Measurements from ENCODE around the gene DNLZ. TPM values are rescaled to one million over a fixed set of nuclear protein-coding genes. Genes with fewer than 3 reads are reported as not detected.

DNLZ gene
- total RNA-seq, 1 donor from 2014 or later = 34.0 TPM

DNA sequence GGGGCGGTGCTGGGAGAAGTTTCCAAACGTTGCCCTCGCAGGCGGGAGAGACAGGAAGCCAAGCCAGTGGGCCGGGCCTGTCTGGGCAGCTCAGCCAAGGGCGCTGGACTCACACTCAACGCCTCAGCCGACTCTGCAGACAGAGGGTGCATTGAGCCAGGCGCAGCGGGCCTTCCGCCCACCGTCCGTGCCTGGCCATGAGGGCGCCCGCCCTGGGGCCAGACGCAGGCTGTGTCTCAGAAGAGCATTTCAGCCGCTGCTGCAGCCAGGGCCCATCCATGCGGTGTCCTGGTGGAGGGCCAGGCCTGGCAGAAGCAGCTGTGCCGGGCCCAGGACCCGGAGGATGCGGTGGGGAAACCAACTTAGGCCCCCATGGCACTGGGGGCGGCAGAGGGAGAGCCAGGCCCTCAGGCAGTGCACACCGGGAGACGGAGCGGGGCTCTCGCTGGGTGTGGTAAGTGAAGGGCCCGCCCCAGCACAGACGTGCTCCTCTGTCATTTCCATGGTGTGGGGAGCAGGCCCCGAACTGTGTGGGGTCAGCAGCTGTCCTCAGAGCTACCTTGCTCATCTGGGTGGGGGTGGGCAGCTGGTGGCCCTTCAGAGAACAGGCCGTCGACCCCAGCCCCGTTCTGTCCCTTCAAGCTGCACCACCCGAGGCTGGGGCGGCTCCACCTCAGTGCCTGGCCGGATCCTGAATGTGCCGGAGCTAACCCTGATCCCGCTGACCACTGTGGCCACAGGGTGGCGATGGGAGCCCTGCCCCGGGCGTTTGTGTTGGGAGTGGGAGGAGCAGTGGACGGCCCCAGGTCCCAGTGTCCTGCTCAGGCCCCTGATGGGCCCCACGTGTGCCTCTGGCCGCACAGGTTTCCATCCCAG, 18.0 kb downstream of the DNLZ start:
- DNase-seq (ENCODE audit: low read depth) = peak; percentile 58

DNA sequence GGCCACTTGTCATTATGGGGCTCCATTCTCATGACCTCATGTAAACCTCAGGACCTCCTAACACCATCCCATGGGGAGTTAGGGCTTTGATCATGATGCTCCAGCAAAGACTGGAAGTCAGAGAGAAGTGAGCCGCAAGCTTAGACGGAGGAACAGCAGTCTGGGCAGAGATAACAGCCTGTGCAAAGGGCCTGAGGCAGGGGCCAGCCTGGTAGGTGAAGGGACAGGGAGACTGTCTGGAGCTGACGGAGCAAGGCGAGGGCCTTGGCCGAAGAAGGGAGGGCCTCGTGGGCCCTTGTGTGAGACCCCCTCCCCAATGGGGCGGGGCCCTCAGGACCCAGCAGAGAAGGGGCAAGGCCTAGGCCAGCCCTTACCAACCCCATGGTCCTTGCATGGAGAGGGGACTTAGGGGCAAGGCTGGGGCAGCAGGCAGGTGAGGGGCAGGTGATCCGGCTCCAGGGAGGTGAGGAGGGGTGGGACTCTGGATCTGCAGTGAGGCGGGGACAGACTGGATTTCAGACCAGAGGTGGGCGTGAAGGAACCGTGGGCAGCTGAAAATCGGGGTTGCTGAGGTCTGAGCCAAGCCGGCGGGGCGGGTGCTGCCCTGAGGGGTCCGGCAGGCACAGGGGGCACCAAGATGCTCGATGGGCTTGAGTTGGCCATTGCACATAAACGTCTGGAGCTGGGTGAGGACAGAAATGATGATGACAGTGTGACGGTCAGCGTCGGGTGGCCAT, 18.8 kb downstream of the DNLZ start:
- no peak for DNase-seq (ENCODE audit: low read depth)

DNA sequence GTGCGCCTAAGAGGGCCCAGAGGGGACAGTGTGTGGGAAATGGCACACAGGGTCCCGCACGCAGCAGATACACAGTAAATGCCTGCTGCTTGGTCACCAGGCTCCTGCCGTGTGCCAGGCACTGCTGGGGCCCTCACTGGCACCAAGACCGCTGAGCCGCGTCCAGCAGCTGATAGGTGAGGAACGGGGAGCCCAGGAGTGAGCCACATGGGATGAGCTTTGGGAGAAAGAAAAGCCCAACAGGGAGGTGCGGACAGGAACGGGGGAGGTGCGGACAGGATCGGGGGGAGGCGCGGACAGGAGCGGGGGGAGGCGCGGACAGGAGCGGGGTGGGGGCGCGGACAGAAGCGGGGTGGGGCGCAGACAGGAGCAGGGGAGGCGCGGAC, 19.7 kb downstream of the DNLZ start:
- no peak for DNase-seq (ENCODE audit: low read depth)

DNA sequence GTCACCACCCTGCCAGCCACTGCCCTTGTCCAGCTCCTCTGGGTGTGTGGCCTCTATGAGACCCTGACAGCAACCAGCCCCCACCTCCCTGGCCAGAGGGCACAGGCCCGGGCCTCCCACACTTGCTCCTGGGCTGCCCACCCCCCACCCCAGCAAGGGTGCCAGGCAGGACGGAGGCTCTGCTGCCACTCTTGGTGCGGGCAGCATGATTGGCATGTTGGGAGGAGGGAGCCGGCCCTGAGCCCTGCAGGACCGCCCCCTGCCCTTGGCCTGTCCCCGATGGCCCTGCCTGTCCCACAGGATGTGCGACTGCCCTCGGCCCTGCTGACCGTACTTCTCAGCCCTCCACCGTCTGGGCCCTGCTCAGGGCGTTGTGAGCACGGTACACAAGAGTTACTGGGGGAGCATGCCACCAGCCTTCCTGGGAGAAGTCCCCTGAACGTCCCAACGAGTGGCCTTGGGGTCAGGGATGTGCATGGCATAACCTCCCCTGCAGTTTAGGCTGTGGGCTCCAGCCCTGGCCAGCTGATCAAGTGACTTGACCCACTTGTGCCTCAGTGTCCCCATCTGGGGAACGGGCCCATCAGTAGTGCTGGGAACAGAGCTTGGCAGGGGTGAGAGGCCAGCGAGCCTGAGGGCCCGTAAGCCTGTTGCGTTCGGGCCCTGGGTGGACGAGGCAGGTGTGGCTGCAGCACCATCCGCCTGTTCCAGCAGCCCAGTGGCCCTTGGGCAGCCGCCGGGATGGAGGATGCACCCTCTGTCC, 20.2 kb downstream of the DNLZ start:
- DNase-seq (ENCODE audit: low read depth) = no peak

DNA sequence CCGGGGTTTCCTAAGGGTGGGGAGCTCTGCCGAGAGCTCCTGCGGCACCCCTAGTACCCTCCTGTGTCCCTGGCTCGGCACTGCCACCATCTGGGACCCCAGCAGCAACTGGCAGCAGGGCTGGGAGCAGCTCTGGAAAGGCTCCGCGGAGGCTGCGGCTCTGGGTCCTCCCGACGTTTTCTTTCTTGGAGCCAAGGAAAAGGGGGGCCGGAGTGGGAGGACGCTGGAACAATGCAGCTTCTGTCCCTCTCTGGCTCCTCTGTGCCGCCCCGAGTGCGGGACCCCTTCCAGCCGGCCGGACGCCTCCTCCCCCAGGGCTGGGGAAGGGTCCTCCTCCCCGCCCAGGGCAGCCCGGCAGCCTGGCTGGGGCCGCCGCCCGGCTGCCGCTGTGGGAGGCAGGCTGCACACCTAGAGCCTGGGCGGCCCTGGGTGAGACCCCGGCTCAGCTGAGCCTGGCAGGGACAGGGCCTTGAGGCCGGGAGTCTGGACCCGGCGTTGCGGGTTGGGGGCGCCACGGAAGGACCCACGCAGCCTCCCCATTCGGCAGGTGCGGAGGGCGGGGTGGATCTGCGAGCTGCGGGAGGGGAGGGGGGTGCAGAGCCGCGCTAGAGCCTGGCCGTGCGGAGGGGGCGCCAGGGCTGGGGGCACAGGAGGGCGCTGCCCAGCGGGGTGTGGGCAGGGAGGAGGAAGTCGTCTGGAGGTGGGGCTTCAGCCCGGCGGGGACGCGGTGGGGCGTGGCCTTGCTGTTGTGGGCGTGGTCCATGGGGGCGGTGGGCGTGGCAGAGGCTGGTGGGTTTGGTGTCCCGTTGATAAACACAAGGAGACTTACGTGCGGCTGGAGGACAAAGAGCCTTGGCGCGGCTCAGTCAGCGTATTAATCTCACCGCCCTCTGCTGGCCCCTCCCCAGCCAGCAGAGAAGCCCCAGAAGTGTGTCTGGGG, 21.1 kb downstream of the DNLZ start:
- DNase-seq (ENCODE audit: low read depth) = no peak

DNA sequence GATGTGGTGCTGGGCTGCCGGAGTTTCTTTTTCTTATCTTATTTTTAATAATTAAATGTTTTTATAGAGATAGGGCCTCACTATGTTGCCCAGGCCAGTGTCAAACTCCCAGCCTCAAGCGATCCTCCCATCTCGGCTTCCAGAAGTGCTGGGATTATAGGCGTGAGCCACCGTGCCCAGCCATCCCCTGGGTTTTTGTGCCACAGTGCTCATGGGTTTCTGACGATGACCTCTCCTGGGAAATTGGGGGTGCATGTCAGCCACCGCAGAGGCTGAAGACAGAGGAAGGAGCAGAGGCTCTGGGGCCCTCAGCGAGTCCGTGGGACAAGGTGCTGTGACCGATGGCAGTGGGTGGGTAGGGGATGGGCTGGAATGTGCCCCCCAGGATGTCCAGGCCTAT, 21.8 kb downstream of the DNLZ start:
- no peak for DNase-seq (ENCODE audit: low read depth)

DNA sequence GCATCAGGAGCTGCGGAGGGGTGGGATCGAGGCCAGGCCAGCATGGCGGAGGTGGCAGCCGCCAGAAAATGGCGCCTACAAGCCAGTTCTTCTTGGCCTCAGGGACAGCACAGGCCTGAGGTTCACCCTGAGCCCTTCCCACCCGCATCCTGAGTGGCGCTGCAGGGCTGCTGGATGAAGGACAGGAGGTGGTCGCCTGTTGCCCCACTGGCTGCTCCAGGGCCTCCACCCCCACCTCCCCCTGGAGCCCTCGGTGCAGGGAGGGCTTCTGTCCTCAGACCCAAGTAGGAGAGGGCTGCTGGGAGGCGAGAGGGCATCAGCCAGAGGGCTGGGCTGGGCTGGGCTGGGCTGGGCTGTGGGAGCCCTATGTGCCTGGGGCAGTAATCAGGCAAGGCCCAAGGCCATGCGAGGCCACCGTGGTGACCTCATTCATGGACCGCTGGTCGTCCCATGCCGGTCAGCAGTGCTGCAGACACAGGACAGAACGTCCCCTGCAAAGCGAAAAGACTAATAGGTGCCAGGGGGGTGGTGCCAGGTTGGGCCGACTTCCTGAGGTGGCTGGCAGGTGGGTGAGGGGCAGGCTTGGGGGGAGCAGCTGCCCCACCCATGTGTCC, 22.4 kb downstream of the DNLZ start:
- no peak for DNase-seq (ENCODE audit: low read depth)

DNA sequence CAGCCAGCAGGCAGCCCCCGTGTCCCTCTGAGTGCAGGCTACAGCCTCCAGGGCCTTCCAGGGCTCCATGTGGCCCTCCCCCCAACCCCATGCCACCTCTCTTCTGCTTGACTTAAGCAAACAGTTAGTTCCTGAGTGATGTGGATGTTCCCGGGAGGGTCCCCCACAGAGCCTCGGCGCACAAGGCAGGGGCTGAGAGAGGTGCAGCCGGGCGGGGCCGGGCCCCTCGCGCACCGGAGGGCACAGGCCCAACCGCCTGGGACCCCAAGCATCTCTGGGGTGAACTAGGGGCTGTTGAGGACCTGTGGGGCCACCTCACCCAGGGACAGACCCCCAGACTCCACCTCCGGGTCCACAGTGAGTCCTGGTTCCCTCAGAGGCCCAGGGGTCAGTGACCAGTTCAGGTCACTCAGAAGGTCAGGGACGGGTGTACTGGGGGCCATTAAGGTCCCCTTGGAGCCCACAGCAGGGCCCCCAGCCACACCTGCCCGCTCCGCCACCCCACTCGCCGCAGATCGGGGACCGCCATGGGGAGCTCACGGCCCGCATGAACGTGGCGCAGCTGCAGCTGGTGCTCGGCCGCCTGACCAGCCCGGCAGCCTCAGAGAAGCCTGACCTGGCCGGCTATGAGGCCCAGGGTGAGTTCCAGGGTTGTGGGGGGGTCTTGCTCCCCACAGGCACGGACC, 23.0 kb downstream of the DNLZ start:
- no peak for DNase-seq (ENCODE audit: low read depth)

DNA sequence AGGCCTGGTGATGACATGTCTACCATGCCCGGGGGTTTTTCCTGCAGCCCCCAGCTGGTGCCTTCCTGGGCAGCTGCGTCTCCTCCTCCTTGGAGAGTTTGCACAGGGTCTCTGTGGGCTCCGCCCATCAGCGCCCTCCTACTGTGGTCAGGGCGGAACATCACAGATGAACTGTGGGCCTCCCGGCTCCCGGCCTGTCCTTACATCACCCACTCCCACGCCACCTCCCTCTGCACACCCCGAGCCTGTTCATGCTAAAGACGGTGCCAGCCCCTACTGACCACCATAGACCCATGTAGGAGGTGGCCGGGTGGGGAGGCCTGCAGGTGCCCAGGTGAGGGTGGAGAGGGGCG, 23.6 kb downstream of the DNLZ start:
- no peak for DNase-seq (ENCODE audit: low read depth)

DNA sequence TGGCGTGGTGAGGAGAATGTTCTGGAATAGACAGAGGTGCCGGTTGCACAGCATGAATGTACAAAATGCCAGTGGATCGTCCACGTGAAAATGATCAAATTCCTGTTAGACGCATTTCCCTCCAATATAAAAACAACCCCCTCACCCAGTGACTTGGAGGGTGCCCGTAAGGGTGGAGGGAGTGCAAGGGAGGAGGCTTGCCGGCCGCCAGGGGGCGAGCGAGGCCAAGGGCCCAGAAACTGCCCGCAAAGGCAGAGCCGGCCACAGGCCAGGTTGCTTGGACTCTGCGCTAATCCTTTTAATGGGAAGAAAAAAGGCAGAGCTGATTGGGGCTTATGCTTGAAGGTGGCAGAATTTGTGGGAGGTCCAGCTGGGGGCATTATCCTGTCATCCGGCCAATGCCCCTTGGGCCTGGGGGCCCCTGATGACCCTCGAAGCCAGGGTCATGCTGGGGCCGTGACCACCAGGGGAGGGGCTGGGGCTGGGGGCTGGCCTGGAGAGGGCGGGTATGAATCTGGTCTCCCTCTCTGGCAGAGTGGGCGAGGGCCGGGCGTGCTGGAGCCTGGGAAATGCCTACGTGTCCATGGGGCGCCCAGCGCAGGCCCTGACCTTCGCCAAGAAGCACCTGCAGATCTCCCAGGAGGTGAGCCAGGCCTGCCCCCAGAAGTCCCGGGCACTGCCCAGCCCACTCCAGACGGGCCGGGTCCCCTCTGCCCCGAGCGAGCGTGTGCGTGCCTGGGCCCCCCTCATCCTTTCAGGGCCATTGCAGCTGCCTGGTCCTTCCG, 24.2 kb downstream of the DNLZ start:
- DNase-seq (ENCODE audit: low read depth) = peak; percentile 60

DNA sequence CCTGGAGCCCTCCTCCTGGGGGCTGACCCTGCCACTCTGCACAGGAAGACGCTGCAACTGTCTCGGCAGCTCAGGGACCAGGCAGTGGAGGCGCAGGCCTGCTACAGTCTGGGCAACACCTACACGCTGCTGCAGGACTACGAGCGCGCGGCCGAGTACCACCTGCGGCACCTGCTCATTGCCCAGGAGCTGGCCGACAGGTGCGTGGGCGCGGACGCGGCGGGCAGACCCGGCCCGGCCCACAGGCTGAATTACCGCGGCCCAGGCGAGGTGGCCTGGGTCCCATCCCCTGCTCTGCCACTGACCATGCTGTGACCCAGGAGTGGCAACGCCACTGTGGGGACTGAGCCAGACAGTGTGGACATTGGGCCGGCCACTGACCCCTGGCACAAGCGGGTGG, 25.0 kb downstream of the DNLZ start:
- DNase-seq (ENCODE audit: low read depth) = no peak

DNA sequence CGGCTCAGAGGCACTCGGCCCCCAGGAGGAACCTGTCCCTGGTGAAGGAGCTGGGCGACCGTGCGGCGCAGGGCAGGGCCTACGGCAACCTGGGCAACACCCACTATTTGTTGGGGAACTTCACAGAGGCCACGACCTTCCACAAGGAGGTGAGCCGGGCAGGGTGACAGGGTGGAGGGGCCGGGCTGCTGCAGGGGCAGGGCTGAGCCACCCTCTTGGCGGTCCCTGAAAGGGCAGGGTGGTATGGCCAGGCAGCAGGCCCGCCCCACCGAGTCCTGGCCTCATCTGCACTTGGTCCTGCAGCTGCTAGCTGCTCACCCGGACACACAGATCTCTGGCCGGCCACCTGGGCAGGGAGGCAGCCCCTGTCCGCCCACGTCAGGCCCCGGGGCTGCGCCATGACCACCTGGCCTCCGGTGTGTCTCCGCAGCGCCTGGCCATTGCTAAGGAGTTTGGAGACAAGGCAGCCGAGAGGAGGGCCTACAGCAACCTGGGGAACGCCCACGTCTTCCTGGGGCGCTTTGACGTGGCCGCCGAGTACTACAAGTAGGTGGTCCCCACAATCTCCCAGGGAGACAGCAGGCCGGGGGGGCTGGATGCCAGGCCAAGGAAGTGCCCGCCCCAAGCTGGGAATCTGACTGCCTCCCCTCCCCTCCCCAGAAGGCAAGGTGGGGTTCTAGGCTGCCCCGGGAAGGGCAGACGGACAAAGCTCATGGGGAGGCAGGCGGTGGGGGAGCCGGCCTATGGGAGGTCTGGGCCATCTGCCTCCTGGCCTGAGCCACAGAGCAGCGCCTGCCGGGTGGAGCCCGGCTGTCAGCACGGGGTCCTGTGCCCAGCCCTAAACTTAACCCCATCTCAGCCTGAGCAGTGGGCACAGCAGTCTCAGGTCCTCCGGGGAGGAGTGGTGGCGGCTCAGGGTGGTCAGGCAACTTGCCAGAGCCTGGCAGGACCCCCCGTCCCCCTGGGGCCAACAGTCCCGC, 25.8 kb downstream of the DNLZ start:
- DNase-seq (ENCODE audit: low read depth) = no peak

DNA sequence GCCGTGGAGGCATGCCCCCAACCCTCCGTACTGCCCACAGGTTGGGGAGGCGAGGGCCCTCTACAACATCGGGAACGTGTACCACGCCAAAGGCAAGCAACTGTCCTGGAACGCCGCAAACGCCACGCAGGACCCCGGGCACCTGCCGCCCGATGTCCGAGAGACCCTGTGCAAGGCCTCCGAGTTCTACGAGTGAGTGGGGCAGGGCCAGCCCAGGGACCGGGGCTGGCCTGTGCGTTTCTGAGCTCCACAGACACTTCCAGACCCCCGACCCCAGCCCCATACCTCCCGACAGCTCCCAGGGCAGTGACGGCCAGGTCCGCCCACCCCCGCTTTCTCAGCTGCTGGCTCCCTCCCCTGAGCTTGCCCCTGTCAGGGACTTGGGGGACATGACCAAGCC, 26.7 kb downstream of the DNLZ start:
- no peak for DNase-seq (ENCODE audit: low read depth)

DNA sequence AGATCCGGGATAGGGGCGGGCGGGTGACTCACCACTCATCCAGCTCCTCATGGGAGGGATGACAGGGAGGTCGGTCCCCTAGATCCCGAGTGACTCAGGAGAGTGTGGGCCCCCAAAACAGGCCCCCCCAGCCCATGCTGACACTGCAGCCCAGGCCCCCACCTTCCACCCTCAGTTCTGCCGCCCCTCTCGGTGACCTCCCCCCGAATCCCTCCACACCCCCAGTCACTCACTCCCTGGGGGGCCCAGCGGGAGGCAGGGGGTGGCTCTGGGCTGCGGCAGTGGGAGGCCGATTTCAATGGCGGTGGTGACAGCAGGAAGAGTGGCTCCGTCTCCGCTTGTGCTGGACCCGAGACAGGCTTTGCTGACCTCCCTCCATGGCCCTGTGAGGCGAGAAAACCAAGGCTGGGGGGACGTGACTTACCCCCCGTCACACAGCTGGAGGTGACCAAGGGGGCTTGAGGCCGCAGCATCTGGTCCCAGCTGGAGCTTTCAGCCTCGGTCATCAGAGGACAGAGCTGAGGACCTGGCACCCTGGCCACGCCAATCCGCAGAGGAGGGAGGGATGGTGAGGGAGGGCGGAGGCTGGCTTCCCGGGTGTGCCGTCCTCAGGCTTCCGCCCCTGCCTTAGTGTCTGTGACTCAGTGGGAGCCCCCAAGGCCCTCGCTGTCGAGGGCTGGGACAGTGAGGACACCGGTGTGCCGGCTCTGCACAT, 27.2 kb downstream of the DNLZ start:
- DNase-seq (ENCODE audit: low read depth) = no peak

DNA sequence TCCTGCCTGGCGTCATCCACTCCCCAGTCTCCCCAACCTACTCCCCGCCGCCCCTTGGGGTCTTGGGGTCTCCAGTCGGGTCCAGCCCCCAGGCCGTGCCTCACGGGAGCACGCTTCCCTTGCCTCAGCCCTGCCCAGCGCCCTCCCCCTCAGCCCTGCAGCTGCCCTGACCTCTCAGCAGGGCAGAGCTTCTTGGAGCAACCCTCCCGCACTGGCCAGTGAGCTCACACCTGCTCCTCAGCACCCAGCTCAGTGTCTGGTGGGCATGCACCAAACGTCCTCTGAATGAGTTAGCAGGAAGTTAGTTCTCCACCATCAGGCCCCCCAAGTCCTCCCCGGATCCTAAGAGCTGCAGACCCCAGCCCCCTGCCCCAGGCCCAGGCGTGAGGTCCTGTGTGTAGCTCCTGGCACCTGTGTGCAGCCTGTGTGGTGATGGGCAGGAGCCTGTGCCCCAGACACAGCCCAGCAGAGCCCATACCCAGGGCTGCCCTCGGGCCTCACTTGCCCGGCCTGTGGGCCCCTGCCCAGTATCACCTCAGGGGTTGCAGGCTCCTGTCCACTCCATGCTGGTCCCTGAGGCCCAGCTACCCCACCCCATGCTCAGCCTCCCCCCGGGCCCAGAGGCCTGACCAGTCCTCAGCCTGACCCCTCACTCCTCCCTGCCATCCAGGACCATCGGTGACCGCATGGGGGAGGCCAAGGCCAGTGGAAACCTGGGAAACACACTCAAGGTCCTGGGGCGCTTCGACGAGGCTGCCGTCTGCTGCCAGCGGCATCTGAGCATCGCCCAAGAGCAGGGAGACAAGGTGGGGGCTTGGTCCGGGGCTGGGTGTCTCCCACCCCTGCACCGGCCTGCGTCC, 28.0 kb downstream of the DNLZ start:
- peak; percentile 56 for DNase-seq (ENCODE audit: low read depth)

DNA sequence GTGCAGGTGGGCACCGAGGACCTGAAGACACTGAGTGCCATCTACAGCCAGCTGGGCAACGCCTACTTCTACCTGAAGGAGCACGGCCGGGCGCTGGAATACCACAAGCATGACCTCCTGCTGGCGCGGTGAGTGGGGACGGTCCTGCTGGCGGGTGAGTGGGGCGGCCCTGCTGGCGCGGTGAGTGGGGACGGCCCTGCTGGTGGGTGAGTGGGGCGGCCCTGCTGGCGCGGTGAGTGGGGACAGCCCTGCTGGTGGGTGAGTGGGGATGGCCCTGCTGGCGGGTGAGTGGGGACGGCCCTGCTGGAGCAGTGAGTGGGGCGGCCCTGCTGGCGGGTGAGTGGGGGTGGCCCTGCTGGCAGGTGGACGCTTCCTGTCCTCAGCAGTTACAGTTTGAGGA, 29.0 kb downstream of the DNLZ start:
- no peak for DNase-seq (ENCODE audit: low read depth)
